Measurements from ENCODE around the gene SH2D6. TPM values are rescaled to one million over a fixed set of nuclear protein-coding genes. Genes with fewer than 3 reads are reported as not detected.
"Not testable (repeated sequence)": the region's sequence is repeated elsewhere in the genome, so short reads cannot be mapped to it uniquely, and the experiment has no call there.

The SH2D6 gene
- total RNA-seq, 1 donor from 2014 or later = 1.3 TPM

- H3K4me1 Mint-ChIP-seq (ENCODE audit: low read depth) = peaks cover 22% of the 10 kb centered on the region
- intact Hi-C loops (cut with micrococcal nuclease) = no loop called here
- no peak overlapping the region for H3K4me3 Mint-ChIP-seq (ENCODE audit: low read depth)
- peak overlapping the region; percentile 14 for H3K27ac Mint-ChIP-seq
- no peaks in the 10 kb centered on the region for H3K27me3 Mint-ChIP-seq (ENCODE audit: low read depth)
- H3K36me3 Mint-ChIP-seq (ENCODE audit: low read depth) = peaks cover 82% of the 10 kb centered on the region
- no peak for DNase-seq (ENCODE audit: low spot score)
- H3K9me3 Mint-ChIP-seq = peaks cover 20% of the 10 kb centered on the region
Observed at GRCh38 chr2:85400541-85401463, 17.7 kb upstream of the SH2D6 start.

- intact Hi-C loops (cut with micrococcal nuclease) = no loop called here
- peaks cover 80% of the 10 kb centered on the region for H3K36me3 Mint-ChIP-seq (ENCODE audit: low read depth)
- DNase-seq (ENCODE audit: low spot score) = no peak
Observed at GRCh38 chr2:85401464-85401805, 17.1 kb upstream of the SH2D6 start.

GRCh38 chr2:85401844-85402243, 16.7 kb upstream of the SH2D6 start:
- no peak overlapping the region for H3K27ac Mint-ChIP-seq
- H3K27me3 Mint-ChIP-seq (ENCODE audit: low read depth) = no peaks in the 10 kb centered on the region
- DNase-seq (ENCODE audit: low spot score) = no peak
- peaks cover 77% of the 10 kb centered on the region for H3K36me3 Mint-ChIP-seq (ENCODE audit: low read depth)
- no peak overlapping the region for H3K4me3 Mint-ChIP-seq (ENCODE audit: low read depth)
- peaks cover 23% of the 10 kb centered on the region for H3K4me1 Mint-ChIP-seq (ENCODE audit: low read depth)
- peaks cover 20% of the 10 kb centered on the region for H3K9me3 Mint-ChIP-seq
- intact Hi-C loops (cut with micrococcal nuclease) = no loop called here

More at GRCh38 chr2:85401464-85401805, 17.1 kb upstream of the SH2D6 start:
- H3K9me3 Mint-ChIP-seq = peaks cover 20% of the 10 kb centered on the region
- H3K27me3 Mint-ChIP-seq (ENCODE audit: low read depth) = no peaks in the 10 kb centered on the region
- peaks cover 27% of the 10 kb centered on the region for H3K4me1 Mint-ChIP-seq (ENCODE audit: low read depth)
- H3K4me3 Mint-ChIP-seq (ENCODE audit: low read depth) = no peak overlapping the region
- no peak overlapping the region for H3K27ac Mint-ChIP-seq

- Mint-ChIP-seq H3K36me3 (ENCODE audit: low read depth) (peaks cover 54% of the 10 kb centered on the region), H3K9me3 (peaks cover 24% of the 10 kb centered on the region), H3K27ac (peak overlapping the region; percentile 80), H3K4me1 (ENCODE audit: low read depth) (peaks cover 41% of the 10 kb centered on the region), H3K4me3 (ENCODE audit: low read depth) (peak overlapping the region; percentile 58), H3K27me3 (ENCODE audit: low read depth) (no peaks in the 10 kb centered on the region)
- intact Hi-C loops (cut with micrococcal nuclease) = loop anchor here (5.0 kb wide), 2 partner anchors 78 to 702 kb away; partner anchors contain the start of genes POLR1A, PTCD3 and TGOLN2
- peak; percentile 70 for DNase-seq (ENCODE audit: low spot score)
Observed at GRCh38 chr2:85405201-85406059, 13.1 kb upstream of the SH2D6 start.

- intact Hi-C loops (cut with micrococcal nuclease) = loop anchor here (2.0 to 5.0 kb wide), 3 partner anchors 83 to 697 kb away; partner anchors contain the start of genes MAT2A, POLR1A, PTCD3 and TGOLN2
- peak within 1 kb of the TSS; percentile 88 for H3K4me3 Mint-ChIP-seq (ENCODE audit: low read depth)
- peak; percentile 56 for DNase-seq (ENCODE audit: low spot score)
- H3K9me3 Mint-ChIP-seq = peaks cover 5% of the 10 kb centered on the region
- peak within 1 kb of the TSS; percentile 83 for H3K27ac Mint-ChIP-seq
- peaks cover 18% of the 10 kb centered on the region for H3K36me3 Mint-ChIP-seq (ENCODE audit: low read depth)
- no peaks in the 10 kb centered on the region for H3K27me3 Mint-ChIP-seq (ENCODE audit: low read depth)
- peaks cover 56% of the 10 kb centered on the region for H3K4me1 Mint-ChIP-seq (ENCODE audit: low read depth)
Observed at GRCh38 chr2:85409845-85410583, 8.5 kb upstream of the SH2D6 start, which contains the start of gene CAPG. Gene CAPG (minus strand): TSS chr2:85410366. CDS start chr2:85402145, 8,221 bp downstream.

- H3K4me1 Mint-ChIP-seq (ENCODE audit: low read depth) = peaks cover 55% of the 10 kb centered on the region
- intact Hi-C loops (cut with micrococcal nuclease) = no loop called here
Observed at GRCh38 chr2:85410584-85411404, 7.7 kb upstream of the SH2D6 start.

GRCh38 chr2:85411405-85411748, 7.1 kb upstream of the SH2D6 start:
- intact Hi-C loops (cut with micrococcal nuclease) = no loop called here
- Mint-ChIP-seq H3K27ac (no peak overlapping the region), H3K4me3 (ENCODE audit: low read depth) (peak overlapping the region; percentile 88), H3K36me3 (ENCODE audit: low read depth) (peaks cover 9% of the 10 kb centered on the region), H3K27me3 (ENCODE audit: low read depth) (no peaks in the 10 kb centered on the region), H3K9me3 (peaks cover 4% of the 10 kb centered on the region), H3K4me1 (ENCODE audit: low read depth) (peaks cover 51% of the 10 kb centered on the region)
- no peak for DNase-seq (ENCODE audit: low spot score)

More at GRCh38 chr2:85410584-85411404, 7.7 kb upstream of the SH2D6 start:
- Mint-ChIP-seq H3K27me3 (ENCODE audit: low read depth) (no peaks in the 10 kb centered on the region), H3K36me3 (ENCODE audit: low read depth) (peaks cover 10% of the 10 kb centered on the region), H3K9me3 (peaks cover 4% of the 10 kb centered on the region), H3K4me3 (ENCODE audit: low read depth) (peak overlapping the region; percentile 88), H3K27ac (peak overlapping the region; percentile 83)
- DNase-seq (ENCODE audit: low spot score) = no peak

- DNase-seq (ENCODE audit: low spot score) = no peak
- intact Hi-C loops (cut with micrococcal nuclease) = no loop called here
- Mint-ChIP-seq H3K27ac (peak overlapping the region; percentile 62), H3K27me3 (ENCODE audit: low read depth) (no peaks in the 10 kb centered on the region), H3K4me1 (ENCODE audit: low read depth) (peaks cover 44% of the 10 kb centered on the region), H3K4me3 (ENCODE audit: low read depth) (peak overlapping the region; percentile 85), H3K36me3 (ENCODE audit: low read depth) (no peaks in the 10 kb centered on the region), H3K9me3 (no peaks in the 10 kb centered on the region)
Observed at GRCh38 chr2:85413592-85414420, 4.7 kb upstream of the SH2D6 start.

GRCh38 chr2:85414421-85414759, 4.1 kb upstream of the SH2D6 start:
- intact Hi-C loops (cut with micrococcal nuclease) = not testable (repeated sequence)
- peak overlapping the region; percentile 25 for H3K27ac Mint-ChIP-seq
- peaks cover 46% of the 10 kb centered on the region for H3K4me1 Mint-ChIP-seq (ENCODE audit: low read depth)

GRCh38 chr2:85414761-85415553, 3.6 kb upstream of the SH2D6 start:
- Mint-ChIP-seq H3K4me3 (ENCODE audit: low read depth) (peak overlapping the region; percentile 1), H3K9me3 (no peaks in the 10 kb centered on the region), H3K4me1 (ENCODE audit: low read depth) (peaks cover 45% of the 10 kb centered on the region), H3K27ac (peak overlapping the region; percentile 42), H3K36me3 (ENCODE audit: low read depth) (no peaks in the 10 kb centered on the region), H3K27me3 (ENCODE audit: low read depth) (no peaks in the 10 kb centered on the region)
- no peak for DNase-seq (ENCODE audit: low spot score)
- intact Hi-C loops (cut with micrococcal nuclease) = loop anchor here (5.0 kb wide), 2 partner anchors 182 to 197 kb away; partner anchors contain the start of genes C2orf68 and RNF181

More at GRCh38 chr2:85414421-85414759, 4.1 kb upstream of the SH2D6 start:
- DNase-seq (ENCODE audit: low spot score); H3K27me3 Mint-ChIP-seq (ENCODE audit: low read depth); H3K36me3 Mint-ChIP-seq (ENCODE audit: low read depth); H3K9me3 Mint-ChIP-seq: not testable (repeated sequence)
- H3K4me3 Mint-ChIP-seq (ENCODE audit: low read depth) = peak overlapping the region; percentile 1

Measured in activated T-helper 2 cell treated with anti-CD3 and anti-CD28 coated beads, Interferon-gamma antibody, Interleukin-2, Interleukin-4, amounts not matched to agents 10 μg/mL and 5 μg/mL and 100 μg/mL, durations not matched to agents 14 hours and 24 hours and 36 hours (primary cell).